ENCODE measurements around the gene PLEKHA6.

Gene PLEKHA6

DNA sequence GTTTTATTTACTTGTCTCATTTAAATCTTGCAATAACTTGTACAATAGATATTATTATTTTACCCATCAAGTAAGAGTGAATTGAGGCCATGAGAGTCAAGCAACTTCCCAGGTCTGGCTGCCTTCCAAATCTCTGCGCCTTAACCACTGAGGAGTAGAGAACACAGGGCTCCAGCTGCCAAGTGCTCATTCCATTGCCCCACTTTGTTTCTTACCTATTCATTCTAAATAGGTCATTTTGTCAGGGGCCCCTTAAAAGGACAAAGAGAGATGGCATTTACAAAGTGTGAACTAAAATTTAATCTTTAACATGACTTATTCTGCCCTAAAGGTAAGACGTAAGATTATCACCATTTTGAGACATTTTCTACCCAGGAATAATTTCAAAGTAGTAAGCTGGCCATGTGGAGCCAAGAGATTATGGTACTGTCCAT, 48.4 kb upstream of the PLEKHA6 start:
- peak; percentile 24 for ATAC-seq
- TF ChIP-seq ISL1 (CRISPR knock-in tag; IDR thresholded peaks at IDR 0.05), result no peak

- no peak for TF ChIP-seq ZNF565 (CRISPR knock-in tag; conservative IDR thresholded peaks at IDR 0.05; ENCODE audit: low read depth)
These were observed 47.7 kb upstream of the PLEKHA6 start for GRCh38 chr1:204407295-204407971.

GRCh38 chr1:204406621-204407020, 46.9 kb upstream of the PLEKHA6 start:
- TF ChIP-seq, protein P1, sequence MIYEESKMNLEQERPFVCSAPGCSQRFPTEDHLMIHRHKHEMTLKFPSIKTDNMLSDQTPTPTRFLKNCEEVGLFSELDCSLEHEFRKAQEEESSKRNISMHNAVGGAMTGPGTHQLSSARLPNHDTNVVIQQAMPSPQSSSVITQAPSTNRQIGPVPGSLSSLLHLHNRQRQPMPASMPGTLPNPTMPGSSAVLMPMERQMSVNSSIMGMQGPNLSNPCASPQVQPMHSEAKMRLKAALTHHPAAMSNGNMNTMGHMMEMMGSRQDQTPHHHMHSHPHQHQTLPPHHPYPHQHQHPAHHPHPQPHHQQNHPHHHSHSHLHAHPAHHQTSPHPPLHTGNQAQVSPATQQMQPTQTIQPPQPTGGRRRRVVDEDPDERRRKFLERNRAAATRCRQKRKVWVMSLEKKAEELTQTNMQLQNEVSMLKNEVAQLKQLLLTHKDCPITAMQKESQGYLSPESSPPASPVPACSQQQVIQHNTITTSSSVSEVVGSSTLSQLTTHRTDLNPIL (CRISPR knock-in tag; IDR thresholded peaks at IDR 0.05; ENCODE audit: low read depth), result no peak
- ATAC-seq, result no peak

More at GRCh38 chr1:204407295-204407971, 47.7 kb upstream of the PLEKHA6 start:
- no peak for ATAC-seq

DNA sequence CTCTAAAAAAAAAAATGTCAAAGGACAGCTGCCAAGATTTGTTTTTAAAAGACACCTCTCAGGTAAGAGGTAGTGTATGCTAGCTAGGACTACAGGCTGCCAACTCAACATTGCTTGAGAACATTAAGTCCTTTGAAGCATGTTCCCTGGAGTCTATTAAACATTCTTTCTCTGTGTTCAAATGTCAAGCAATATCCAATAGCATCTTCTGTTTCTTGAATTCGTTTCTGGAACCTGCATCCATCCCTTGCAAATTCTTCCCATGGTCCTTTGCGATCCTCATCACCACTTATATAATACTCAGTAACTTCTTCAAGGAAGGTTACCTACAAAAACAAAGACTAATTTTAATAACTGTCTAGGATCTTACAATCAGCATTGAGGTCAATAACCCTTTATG, 46.3 kb upstream of the PLEKHA6 start:
- TF ChIP-seq ISL1 (CRISPR knock-in tag; IDR thresholded peaks at IDR 0.05) (no peak), ZNF565 (CRISPR knock-in tag; conservative IDR thresholded peaks at IDR 0.05; ENCODE audit: low read depth) (no peak), ESRRG (CRISPR knock-in tag; IDR thresholded peaks at IDR 0.05) (no peak), CSDC2 (CRISPR knock-in tag; IDR thresholded peaks at IDR 0.05) (no peak), PPARA (CRISPR knock-in tag; IDR thresholded peaks at IDR 0.05; ENCODE audit: borderline replicate concordance) (no peak), SNAI2 (CRISPR knock-in tag; IDR thresholded peaks at IDR 0.05) (no peak)
- TF ChIP-seq, protein P1 (CRISPR knock-in tag; IDR thresholded peaks at IDR 0.05; ENCODE audit: low read depth), result no peak
- TF ChIP-seq, protein P2, sequence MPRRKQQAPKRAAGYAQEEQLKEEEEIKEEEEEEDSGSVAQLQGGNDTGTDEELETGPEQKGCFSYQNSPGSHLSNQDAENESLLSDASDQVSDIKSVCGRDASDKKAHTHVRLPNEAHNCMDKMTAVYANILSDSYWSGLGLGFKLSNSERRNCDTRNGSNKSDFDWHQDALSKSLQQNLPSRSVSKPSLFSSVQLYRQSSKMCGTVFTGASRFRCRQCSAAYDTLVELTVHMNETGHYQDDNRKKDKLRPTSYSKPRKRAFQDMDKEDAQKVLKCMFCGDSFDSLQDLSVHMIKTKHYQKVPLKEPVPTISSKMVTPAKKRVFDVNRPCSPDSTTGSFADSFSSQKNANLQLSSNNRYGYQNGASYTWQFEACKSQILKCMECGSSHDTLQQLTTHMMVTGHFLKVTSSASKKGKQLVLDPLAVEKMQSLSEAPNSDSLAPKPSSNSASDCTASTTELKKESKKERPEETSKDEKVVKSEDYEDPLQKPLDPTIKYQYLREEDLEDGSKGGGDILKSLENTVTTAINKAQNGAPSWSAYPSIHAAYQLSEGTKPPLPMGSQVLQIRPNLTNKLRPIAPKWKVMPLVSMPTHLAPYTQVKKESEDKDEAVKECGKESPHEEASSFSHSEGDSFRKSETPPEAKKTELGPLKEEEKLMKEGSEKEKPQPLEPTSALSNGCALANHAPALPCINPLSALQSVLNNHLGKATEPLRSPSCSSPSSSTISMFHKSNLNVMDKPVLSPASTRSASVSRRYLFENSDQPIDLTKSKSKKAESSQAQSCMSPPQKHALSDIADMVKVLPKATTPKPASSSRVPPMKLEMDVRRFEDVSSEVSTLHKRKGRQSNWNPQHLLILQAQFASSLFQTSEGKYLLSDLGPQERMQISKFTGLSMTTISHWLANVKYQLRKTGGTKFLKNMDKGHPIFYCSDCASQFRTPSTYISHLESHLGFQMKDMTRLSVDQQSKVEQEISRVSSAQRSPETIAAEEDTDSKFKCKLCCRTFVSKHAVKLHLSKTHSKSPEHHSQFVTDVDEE (CRISPR knock-in tag; IDR thresholded peaks at IDR 0.05), result no peak
- no peak for ATAC-seq

DNA sequence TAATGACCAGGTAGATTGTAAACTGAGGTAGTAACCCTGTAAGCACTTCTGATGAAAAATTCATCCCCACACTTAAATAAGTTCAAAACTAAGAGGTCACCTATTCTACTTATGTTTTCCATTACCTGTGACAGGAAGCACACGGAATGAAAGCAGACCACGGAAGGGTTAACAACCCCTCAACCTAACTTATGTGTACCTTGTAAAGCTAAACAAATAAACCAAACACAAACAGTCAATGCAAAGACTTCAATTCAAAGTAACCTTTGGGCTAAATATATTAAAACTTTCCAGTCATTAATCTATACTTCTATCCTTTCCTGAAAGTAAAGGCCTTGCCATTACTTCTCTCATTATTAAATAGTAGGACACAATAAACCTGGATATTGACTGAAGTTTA, 44.9 kb upstream of the PLEKHA6 start:
- ATAC-seq, result no peak
- no peak for TF ChIP-seq TOX (CRISPR knock-in tag; IDR thresholded peaks at IDR 0.05; ENCODE audit: borderline replicate concordance)
- TF ChIP-seq ZNF70 (CRISPR knock-in tag; IDR thresholded peaks at IDR 0.05), result no peak
- no peak for TF ChIP-seq OSR1 (CRISPR knock-in tag; IDR thresholded peaks at IDR 0.05)
- no peak for TF ChIP-seq CSRNP3 (CRISPR knock-in tag; IDR thresholded peaks at IDR 0.05)
- no peak for TF ChIP-seq TCF4 (CRISPR knock-in tag; IDR thresholded peaks at IDR 0.05; ENCODE audit: borderline replicate concordance)

DNA sequence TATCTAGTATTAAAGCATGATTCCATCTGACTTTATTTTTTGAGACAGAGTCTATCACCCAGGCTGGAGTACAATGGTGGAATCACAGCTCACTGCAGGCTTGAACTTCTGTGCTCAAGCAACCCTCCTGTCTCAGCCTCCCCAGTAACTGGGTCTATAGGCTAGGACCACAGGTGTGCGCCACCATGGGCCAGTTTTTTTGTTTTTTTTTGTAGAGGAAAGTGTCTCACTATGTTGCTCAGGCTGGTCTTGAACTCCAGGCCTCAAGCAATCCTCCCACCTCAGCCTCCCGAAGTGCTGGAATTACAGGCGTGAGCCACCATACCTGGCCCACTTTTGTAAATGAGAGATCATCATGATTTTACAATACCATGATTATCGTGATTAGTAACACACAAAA, 42.7 kb upstream of the PLEKHA6 start:
- no peak for ATAC-seq
- TF ChIP-seq CSRNP3 (CRISPR knock-in tag; IDR thresholded peaks at IDR 0.05), result no peak
- no peak for TF ChIP-seq ZFP3 (CRISPR knock-in tag; IDR thresholded peaks at IDR 0.05)
- TF ChIP-seq TCF4 (CRISPR knock-in tag; IDR thresholded peaks at IDR 0.05; ENCODE audit: borderline replicate concordance), result no peak
- TF ChIP-seq RARB (CRISPR knock-in tag; IDR thresholded peaks at IDR 0.05), result no peak
- no peak for TF ChIP-seq TOX (CRISPR knock-in tag; IDR thresholded peaks at IDR 0.05; ENCODE audit: borderline replicate concordance)
- TF ChIP-seq, protein P2 (CRISPR knock-in tag; IDR thresholded peaks at IDR 0.05), result no peak
- no peak for TF ChIP-seq ZNF70 (CRISPR knock-in tag; IDR thresholded peaks at IDR 0.05)
- TF ChIP-seq ARNTL (CRISPR knock-in tag; IDR thresholded peaks at IDR 0.05; ENCODE audit: borderline replicate concordance, low read depth), result no peak
- no peak for TF ChIP-seq CSDC2 (CRISPR knock-in tag; IDR thresholded peaks at IDR 0.05)
- TF ChIP-seq, protein P3, sequence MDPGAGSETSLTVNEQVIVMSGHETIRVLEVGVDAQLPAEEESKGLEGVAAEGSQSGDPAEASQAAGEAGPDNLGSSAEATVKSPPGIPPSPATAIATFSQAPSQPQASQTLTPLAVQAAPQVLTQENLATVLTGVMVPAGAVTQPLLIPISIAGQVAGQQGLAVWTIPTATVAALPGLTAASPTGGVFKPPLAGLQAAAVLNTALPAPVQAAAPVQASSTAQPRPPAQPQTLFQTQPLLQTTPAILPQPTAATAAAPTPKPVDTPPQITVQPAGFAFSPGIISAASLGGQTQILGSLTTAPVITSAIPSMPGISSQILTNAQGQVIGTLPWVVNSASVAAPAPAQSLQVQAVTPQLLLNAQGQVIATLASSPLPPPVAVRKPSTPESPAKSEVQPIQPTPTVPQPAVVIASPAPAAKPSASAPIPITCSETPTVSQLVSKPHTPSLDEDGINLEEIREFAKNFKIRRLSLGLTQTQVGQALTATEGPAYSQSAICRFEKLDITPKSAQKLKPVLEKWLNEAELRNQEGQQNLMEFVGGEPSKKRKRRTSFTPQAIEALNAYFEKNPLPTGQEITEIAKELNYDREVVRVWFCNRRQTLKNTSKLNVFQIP (CRISPR knock-in tag; IDR thresholded peaks at IDR 0.05; ENCODE audit: borderline replicate concordance, low read depth), result no peak
